ENCODE data around the gene NEU4.
"Not testable (repeated sequence)": the region's sequence is repeated elsewhere in the genome, so short reads cannot be mapped to it uniquely, and the experiment has no call there.

The NEU4 gene

GRCh38 chr2:241799522-241800197 lies 9.3 kb upstream of the NEU4 start:
- no peak for DNase-seq

- not testable (repeated sequence) for DNase-seq
These were observed 8.6 kb upstream of the NEU4 start for GRCh38 chr2:241800198-241800903.

- no peak for DNase-seq
These were observed 7.2 kb upstream of the NEU4 start for GRCh38 chr2:241801611-241802420.

GRCh38 chr2:241802421-241803318 lies 6.3 kb upstream of the NEU4 start:
- no peak for DNase-seq

- peak; percentile 72 for DNase-seq
These were observed 5.3 kb upstream of the NEU4 start for GRCh38 chr2:241803387-241804325.

GRCh38 chr2:241804326-241805229 lies 4.4 kb upstream of the NEU4 start:
- DNase-seq, result peak; percentile 77

GRCh38 chr2:241806217-241806616 lies 2.8 kb upstream of the NEU4 start:
- not testable (repeated sequence) for DNase-seq

GRCh38 chr2:241808051-241808720 lies 807 bp upstream of the NEU4 start:
- no peak for DNase-seq

GRCh38 chr2:241809383-241810306 lies 652 bp downstream of the NEU4 start:
- DNase-seq, result no peak

- DNase-seq, result no peak
These were observed 1.6 kb downstream of the NEU4 start for GRCh38 chr2:241810307-241811200.

- no peak for DNase-seq
These were observed 2.4 kb downstream of the NEU4 start for GRCh38 chr2:241811201-241811951.

GRCh38 chr2:241811952-241812729 lies 3.1 kb downstream of the NEU4 start:
- no peak for DNase-seq

- no peak for DNase-seq
These were observed 4.0 kb downstream of the NEU4 start for GRCh38 chr2:241812730-241813643.

GRCh38 chr2:241813644-241814392 lies 4.8 kb downstream of the NEU4 start:
- DNase-seq, result no peak

Data from hematopoietic multipotent progenitor cell treated with erythropoietin and hydrocortisone succinate and interleukin-3 and kit ligand, for 4 days (in vitro differentiated cells).